GM19372 (cell line): ENCODE data around the gene NCBP1.

Source experiments
- ATAC-seq: cut with Tn5 transposase; IDR thresholded peaks from one replicate; pipeline ENCODE4 v1.9.1; 2021; ENCODE audit warnings: mild to moderate bottlenecking, low read depth, moderate library complexity; ENCODE audit not compliant: unreplicated experiment

The NCBP1 gene

DNA sequence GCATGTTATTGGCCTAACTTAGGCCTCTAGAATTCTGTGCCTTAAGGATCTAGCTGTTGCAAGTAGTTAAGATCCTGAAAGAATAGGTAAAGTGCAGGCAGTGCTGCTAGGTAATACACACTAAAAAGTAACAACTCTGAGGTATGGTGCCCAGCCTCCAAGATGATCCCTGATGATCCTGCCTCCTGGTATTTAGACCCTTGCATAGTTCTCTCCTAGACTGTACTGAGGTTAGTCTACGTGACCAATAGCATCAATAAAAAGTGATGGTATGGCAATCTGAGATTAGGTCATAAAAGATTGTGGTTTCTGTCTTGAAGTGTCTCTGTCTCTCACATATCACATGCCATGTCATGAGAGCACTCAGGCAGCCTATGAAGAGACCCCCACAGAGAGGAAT, 9.7 kb upstream of the NCBP1 start:
- ATAC-seq, result no peak

DNA sequence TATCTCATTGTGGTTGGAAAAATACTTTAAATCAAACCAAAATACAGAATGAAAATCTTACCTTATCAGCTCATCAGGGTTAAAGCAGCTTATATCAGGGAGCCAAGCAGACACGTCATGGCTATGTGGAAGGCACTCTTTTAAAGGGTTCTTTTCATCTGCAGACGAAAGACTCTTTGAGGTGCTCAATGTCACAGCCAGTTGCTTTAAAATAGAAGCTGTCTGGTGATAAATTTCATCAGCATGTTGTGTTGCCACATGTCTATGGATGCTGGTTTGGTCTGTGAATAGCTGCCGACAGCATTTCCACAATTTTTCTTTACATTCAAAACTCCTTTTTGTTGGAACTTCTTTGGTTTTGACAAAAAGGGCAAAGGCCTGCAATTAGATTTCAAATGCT, 8.0 kb upstream of the NCBP1 start:
- ATAC-seq, result no peak

DNA sequence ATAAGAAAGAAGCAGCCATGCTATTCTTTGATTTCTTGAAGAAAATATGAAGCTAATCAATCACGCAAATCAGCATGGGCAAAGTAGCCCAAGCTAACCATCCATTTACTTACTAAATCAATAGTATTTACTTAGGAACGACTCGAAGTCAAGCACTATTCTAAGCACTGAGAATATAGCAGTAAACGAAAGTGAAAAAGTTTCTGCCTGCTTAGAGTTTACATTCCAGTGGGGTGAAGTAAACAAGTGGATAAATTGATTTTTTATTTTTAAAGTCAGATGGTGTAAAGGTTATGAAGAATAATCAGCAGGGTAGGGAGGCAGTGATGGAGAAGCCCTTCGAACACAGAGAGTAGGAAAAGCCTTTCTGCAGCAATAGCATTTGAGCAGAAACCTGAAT, 6.0 kb upstream of the NCBP1 start:
- no peak for ATAC-seq

DNA sequence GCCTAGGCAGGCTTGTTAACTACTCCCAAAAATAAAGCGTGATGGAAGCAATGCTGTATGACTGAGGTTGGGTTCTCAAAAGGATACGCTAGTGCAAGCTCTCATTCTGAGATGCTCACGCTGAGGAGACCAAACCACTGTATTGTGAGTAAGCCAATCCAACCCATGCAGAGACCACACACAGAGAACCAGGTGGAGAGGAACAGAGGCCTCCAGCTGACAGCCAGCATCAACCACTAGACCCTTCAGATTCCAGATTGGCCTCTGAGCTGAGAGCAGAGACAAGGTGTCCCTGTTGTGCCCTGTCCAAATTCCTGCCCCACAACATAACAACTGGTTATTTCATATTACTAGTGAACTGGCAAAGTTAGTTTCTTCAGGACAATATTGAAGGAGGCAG, 5.0 kb upstream of the NCBP1 start:
- no peak for ATAC-seq

DNA sequence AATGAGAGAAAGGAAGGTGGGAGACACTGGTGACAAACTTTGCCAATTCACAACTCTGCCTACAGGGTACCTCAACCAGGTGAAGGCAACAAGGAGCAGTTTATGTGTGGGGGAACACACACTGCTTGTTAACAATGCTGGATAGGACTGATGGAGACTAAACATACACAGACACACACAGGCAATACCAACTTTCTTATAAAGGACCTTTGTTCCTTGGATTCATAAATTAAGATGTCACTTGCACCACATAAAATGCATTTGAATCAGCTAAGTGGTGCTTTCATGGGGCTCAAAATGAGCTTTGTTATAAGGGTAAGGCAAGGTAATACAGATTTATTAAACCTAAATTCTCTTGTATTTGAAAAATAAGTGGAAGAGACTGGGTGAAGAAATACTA, 4.5 kb upstream of the NCBP1 start:
- no peak for ATAC-seq

DNA sequence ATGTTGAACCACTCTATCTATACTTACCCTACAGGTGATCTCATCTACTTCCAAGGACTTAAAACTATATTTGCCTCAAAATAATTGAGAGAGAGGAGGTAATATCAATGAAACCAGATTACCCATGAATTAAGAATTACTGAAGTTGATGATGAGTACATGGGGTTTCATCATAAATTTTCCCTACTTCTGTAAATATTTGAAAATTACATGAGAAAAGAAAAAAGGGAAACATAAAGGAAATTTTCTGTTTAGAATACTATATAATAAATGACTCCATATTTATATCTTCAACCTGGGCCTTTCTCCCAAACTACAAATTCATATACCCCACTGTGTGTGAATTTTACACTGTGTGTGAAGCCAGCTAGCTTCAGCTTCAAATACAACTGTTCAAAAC, 3.0 kb upstream of the NCBP1 start:
- ATAC-seq, result no peak

DNA sequence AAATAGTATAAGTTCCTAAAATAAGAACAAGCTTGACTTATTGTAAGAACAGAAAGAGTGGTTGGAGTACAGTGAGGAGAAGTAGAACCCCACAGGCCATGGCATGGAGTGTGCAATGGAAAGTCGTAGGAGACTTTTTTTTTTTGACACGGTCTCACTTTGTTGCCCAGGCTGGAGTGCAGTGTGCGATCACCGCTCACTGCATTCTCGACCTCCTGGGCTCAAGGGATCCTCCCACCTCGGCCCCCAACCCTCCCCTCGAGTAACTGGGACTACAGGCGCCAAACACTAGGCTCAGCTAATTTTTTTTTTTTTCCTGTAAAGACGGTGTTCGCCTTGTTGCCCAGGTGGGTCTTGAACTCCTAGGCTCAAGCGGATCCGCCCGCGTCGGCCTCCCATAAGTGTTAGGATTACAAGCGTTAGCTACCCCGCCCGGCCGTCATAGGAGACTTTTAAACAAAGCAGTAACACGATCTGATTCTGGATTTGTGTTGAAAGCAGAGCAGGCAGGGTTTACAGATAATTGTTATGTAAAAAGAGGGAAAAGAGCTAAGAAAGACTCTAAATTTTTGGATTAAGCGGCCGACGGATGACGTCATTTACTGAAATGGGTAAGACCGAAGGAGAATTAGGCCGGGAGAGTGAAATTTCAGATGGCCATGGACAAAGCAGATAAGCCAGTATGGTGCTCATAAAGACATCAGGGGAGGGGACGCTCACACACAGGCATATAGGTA, 1.2 kb upstream of the NCBP1 start:
- ATAC-seq, result peak; percentile 4

DNA sequence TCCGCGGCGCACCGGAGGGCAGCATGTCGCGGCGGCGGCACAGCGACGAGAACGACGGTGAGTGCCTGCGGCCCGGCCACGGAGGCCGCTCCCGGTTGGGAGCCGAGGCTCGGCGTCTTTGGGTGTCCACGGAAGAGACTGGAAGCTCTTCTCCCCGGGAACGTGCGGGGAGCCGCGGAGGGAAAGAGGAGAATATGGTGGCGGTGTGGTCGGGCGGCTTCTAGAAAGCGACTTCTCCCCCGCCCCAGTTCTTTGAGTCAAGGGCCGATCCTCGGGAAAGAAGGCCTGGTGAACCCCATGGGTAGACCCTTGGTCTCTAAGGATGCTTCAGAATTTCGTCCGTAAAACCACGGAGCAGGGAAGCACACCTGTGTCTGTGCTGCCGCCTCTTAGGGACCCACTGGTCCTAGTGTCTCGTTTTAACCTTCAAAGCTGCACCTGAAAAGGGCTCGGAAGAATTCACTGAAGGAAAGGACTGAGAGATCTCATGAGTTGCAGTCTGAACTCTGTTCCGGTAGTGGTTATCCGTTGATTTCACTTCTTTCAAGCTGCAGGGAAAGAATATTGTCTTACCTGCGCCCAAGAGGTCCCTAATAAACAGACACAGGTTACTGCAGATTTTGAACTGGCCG, 354 bp downstream of the NCBP1 start:
- ATAC-seq, result no peak

DNA sequence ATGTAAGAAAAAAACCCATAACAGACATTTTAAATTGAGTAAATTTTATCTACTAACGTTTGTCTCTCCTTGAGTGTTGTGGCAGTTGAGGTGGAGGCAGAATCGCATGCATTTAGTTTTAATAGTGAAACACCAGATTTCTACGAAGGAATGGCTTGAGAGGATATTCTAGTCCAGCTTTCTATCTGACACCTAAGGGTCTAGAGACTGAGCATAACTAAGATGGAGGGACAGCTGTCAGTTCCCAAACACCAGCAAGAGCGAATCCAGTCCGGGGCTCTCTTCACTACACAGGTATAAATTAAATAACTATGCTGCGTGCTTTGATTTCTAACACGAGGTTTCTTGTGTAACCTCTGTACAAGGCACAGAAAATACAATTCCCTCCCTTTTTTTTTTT, 1.4 kb downstream of the NCBP1 start:
- ATAC-seq, result no peak

DNA sequence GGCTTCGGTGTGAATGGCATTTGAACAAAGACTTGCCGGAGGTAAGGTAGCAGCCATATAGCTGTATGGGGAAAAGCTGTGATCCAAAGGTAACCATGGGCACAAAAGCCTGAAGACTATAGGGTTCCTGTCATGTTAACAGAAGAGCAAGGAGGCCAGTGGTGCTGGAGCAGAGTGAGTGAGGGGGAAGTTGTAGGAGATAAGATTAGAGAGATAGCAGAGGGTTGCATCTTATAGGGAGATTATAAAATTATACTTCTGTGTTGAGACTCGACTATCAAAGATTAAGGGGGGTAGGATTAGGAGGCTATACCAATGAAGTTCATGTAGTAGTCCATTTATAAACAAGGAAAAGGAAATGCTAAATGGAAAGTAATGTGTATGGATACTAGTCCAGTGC, 3.3 kb downstream of the NCBP1 start:
- ATAC-seq, result no peak

DNA sequence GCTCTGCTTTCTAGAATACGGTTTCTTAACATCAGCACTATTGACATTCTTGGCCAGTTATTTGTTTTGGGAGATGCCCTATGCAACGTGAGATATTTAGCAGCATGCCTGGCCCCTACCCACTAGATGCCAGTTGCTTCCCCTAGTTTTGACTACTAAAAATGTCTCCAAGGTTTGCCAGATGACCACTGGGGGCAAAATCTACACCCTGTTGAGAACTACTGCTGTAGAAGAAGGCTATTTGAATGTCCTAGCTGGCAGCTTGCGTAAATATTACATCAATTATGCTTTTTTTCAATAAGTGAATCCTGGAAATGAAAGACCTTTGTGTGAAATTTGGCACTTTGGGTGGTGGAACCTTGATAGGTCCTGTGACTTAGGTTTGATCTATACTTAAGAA, 5.0 kb downstream of the NCBP1 start:
- ATAC-seq, result no peak

DNA sequence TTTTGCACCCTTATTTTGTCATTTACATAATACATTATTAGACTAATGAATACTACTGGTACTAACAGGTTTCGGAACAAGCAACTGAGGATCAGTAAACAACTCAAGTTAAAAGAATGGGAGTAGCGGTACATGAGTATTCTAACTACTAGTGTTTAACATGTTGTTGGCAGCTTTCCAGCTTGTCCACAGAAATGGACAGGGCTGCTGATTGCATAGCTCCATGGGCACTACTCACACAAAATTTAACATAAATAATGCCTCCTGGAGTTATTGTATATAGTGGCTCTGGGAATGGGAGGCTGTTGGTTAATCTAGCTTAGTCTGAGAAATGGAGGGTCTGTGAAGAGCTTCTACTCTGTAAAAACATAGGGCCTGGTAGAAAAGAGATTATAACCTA, 6.7 kb downstream of the NCBP1 start:
- no peak for ATAC-seq

DNA sequence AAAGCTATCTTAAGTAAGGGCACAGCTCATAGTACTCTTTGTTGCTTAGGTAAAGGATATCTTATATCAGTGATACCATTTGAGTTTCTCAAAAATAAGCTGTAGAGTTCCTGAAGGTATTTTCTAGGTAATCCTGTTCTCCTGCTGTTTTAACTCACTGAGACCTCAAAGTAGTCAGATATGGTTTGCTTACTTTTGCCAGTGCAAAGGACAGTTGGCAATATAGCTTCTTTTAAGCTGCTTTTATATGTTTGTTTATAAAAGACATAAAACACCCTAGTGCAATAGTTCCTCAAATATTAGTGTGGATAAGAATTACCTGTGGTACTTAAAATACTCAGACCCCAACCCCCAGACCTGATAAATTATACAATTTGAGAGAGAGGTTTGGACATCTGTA, 12.1 kb downstream of the NCBP1 start:
- no peak for ATAC-seq

DNA sequence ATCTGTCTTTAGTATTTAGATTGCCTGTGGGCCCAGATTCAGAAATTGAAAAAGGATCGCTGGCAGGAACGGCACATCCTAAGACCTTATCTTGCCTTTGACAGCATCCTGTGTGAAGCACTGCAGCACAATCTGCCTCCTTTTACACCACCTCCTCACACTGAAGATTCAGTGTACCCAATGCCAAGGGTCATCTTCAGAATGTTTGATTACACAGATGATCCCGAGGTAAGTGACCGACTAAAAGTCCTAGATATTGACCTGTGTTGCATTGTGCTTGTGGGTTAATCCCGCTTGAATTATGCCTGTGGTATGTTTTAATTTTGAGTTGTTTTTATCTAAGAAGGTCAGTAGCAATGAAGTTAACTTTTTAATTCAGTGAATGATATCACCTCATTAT, 14.4 kb downstream of the NCBP1 start:
- ATAC-seq, result no peak

DNA sequence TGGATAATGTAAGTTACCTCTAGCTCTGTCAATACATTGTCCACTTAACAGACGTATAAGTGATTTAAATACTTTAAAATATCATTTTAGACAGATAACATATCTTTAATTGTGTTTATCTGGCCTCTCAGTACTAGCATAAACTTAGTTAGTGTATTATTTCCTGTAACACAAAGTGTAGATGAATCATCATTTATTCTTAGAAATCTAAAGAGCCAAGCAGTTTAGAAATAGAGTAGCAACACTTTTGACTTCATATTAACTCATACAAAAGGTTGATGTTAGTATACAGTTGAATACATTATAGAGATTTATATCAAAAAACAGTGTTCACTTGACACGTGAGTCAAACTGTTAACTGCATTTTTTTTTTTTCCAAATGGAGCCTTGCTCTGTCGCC, 18.0 kb downstream of the NCBP1 start:
- ATAC-seq, result no peak

DNA sequence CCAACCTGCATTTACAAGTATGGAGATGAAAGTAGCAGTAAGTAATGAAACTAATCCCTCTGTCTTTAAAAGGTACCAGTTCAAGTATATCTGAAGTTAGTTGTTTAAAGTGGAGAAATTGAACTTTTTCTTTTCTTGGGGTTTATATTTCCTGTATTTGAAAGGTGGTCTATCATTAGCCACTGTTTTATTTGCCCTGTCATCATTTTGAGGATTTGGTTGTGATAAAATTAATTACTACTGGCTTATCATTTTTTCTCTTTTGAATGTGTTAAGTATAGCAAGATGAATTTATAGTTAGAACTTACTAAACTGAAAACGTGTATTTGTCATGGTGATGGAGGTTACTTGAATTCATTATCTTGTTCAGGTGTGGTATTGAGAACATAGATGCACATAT, 25.1 kb downstream of the NCBP1 start:
- no peak for ATAC-seq

DNA sequence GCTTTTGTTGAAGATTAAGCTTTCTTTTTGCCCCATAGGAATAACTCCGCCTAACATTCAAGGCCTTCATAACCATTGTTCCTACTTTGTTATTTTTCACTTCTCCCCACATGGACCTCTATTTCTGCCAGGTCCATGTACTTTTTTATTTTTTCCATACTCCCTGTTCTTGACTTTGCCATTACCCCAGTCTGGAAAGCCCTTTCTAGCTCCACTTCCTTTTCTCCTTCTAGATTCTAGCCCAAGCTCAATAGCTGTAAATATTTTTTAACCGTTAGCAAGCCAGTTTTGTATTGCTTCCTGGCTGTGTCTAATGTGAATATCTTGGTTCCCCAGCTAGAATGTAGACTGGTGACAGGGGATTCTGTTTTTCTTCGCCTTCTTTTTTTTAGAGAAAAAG, 26.1 kb downstream of the NCBP1 start:
- no peak for ATAC-seq

DNA sequence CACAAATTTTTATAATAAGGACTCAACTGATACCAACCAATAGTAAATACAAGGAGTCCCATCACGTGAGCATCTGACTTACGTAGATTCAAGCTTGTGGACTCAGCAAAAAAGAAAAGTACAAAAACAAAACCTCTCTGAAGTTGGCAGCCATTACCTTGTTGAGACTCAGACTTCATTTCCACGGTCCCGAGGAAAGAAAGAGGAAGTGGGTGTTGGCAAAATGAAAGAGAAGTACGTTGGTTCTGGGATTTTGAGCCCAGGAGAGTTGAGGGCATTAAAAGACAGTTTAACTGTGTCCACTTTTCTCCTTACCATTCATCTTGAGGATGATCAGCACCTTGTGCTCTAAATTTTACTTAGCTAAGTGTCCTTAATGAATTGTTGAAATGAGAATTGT, 26.7 kb downstream of the NCBP1 start:
- no peak for ATAC-seq

DNA sequence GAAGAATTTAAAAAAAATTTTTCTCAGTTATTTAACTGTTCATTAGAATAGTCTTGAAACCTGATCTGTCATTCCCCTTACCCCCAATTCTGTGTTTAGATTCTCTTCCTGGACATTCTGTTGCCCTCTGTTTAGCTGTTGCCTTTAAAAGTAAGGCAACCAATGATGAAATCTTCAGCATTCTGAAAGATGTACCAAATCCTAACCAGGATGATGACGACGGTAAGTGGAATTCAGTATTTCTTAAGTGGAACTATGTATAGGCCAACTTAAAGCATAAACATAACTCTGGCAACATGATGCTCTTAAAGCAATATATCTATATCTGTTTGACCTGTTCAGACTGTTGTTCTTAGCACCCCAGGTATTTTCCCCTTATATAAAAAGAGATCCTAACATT, 27.2 kb downstream of the NCBP1 start:
- no peak for ATAC-seq

DNA sequence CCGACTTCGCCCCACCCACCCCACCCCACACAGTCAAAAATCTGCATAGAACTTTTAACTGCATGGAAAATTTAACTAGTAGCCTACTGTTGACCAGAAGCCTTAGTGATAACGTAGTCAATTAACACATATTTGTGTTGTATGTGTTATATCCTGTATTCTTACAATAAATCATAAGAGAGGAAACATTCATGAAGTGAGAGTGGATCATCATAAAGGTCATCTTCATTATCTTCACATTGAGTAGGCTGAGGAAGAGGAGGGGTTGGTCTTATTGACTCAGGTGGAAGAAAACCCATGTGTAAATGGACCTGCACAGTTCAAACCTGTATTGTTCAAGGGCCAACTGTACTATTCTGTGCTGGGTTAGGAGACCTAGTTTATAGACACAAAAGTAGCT, 32.1 kb downstream of the NCBP1 start:
- ATAC-seq, result no peak

DNA sequence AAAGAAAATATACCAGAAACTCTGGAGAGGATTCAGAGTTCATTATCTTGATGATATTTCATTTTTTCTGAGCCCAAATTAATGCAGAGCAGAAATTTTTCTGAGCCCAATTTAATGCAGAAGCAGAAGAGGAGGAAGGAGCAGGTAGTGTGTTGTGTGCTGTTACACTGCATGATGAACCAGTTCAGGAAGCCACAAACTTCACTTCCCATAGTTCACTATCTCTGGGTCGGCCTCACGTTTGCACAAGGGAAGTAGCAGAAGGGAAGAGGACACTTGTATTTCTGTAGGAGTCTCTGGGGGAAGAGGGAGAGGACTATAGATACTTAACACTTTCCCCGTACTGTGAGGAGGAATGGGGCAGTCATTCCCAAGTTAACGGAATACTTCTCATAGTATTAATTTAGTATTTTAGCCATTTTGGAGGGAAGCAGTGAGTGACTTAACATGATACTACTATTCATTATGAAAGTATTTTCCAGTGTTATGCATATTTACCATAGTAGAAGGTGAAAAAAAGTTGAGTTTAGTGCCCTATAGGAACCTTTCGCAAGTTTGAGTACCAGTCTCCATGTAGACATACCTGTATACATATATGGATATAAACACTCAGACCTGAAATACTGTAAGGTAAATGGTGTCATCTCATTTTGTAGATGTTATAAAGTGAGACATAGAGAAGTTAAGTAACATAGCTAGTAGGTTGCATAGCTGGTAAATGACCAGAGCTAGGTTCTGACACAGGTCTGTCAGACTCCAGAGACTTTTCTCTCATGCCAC, 33.5 kb downstream of the NCBP1 start:
- no peak for ATAC-seq

DNA sequence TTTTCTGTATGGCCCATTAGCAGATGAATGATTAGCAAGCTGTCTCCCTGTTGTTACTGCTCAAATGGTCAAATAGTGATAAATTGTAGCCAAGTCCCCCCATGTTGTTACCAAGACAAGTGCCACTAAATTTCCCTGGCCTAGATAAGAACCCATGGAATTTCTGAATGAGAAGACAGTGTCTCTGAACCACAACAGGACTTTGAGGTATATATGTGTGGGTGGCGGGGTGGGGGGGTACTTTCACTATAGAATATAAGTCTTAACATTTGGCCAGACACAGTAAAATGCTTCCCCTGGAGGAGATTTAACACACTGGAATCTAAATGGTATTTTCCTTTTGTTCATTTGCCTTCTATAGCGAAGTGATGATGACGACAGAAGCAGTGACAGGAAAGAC, 34.9 kb downstream of the NCBP1 start:
- ATAC-seq, result no peak
